Liver (tissue), 9 donors: ENCODE data around the gene KCNK18. TPM values are rescaled to one million over a fixed set of nuclear protein-coding genes. Genes with fewer than 3 reads are reported as not detected.

ENCODE experiments used
- DNase-seq: peaks from one replicate; pipeline ENCODE4 v3.0.0-alpha.2; 2017; ENCODE audit warnings: low spot score
- H3K27ac ChIP-seq, 2 donors: one replicate each; pipeline ENCODE4 v1.7.0; 2013; ENCODE audit warnings: inconsistent platforms in 2 of 2, low read length in 2 of 2, control low read depth in 1 of 2, low read depth in 1 of 2, mild to moderate bottlenecking in 1 of 2
- H3K27me3 ChIP-seq, 4 donors: one replicate each; pipeline versions ENCODE4 v1.6.1 to v1.7.0; 2013; ENCODE audit warnings: low read length in 3 of 4, inconsistent platforms in 1 of 4, mild to moderate bottlenecking in 1 of 4, moderate library complexity in 1 of 4; ENCODE audit not compliant: control insufficient read depth in 4 of 4, insufficient read depth in 4 of 4
- H3K36me3 ChIP-seq, 4 donors: one replicate each; pipeline versions ENCODE4 v1.6.1 to v1.7.0; 2013; ENCODE audit warnings: low read length in 3 of 4, mild to moderate bottlenecking in 3 of 4, low read depth in 1 of 4, moderate library complexity in 1 of 4; ENCODE audit not compliant: control insufficient read depth in 4 of 4, insufficient read depth in 3 of 4
- H3K4me1 ChIP-seq, 4 donors: one replicate each; pipeline versions ENCODE4 v1.6.1 to v1.7.0; 2013; ENCODE audit warnings: low read length in 3 of 4, mild to moderate bottlenecking in 3 of 4, moderate library complexity in 1 of 4; ENCODE audit not compliant: control insufficient read depth in 4 of 4, insufficient read depth in 4 of 4
- H3K4me3 ChIP-seq, 3 donors: one replicate each; pipeline versions ENCODE4 v1.6.1 to v1.7.0; 2013; ENCODE audit warnings: low read length in 3 of 3, control low read depth in 1 of 3, low read depth in 1 of 3, mild to moderate bottlenecking in 1 of 3
- H3K9ac ChIP-seq, 2 donors: one replicate each; pipeline ENCODE4 v1.7.0; 2013; ENCODE audit warnings: low read length in 2 of 2, mild to moderate bottlenecking in 2 of 2, moderate library complexity in 2 of 2, control low read depth in 1 of 2, low read depth in 1 of 2
- H3K9me3 ChIP-seq, 4 donors: one replicate each; pipeline versions ENCODE4 v1.6.1 to v1.7.0; 2013; ENCODE audit warnings: low read length in 3 of 4; ENCODE audit not compliant: control insufficient read depth in 4 of 4
- EGR1 ChIP-seq, 2 donors: IDR thresholded peaks; 2 replicates each; pipeline ENCODE4 v1.6.1; 2016 to 2018; ENCODE audit warnings: antibody characterized with exemption in 2 of 2, low read depth in 2 of 2
- FOXA1 ChIP-seq: IDR thresholded peaks from 2 replicates; pipeline ENCODE4 v1.6.1; 2016; ENCODE audit warnings: antibody characterized with exemption
- FOXA2 ChIP-seq: IDR thresholded peaks from 2 replicates; pipeline ENCODE4 v1.6.1; 2016; ENCODE audit warnings: antibody characterized with exemption
- GABPA ChIP-seq, 2 donors: IDR thresholded peaks in 1 of 2; conservative IDR thresholded peaks in 1 of 2; 2 replicates each; pipeline ENCODE4 v1.6.1; 2016; ENCODE audit warnings: antibody characterized with exemption in 2 of 2, mild to moderate bottlenecking in 1 of 2, moderate library complexity in 1 of 2
- HNF4A ChIP-seq, 2 donors: conservative IDR thresholded peaks; 2 replicates each; pipeline ENCODE4 v1.6.1; 2016; ENCODE audit warnings: antibody characterized with exemption in 2 of 2, mild to moderate bottlenecking in 2 of 2
- HNF4G ChIP-seq: IDR thresholded peaks from 2 replicates; pipeline ENCODE4 v1.6.1; 2016; ENCODE audit warnings: antibody characterized with exemption
- JUND ChIP-seq, 2 donors: IDR thresholded peaks; 2 replicates each; pipeline ENCODE4 v1.6.1; 2016; ENCODE audit warnings: antibody characterized with exemption in 2 of 2
- NR2F2 ChIP-seq: IDR thresholded peaks from 2 replicates; pipeline ENCODE4 v1.6.1; 2016; ENCODE audit warnings: antibody characterized with exemption
- RAD21 ChIP-seq, 2 donors: IDR thresholded peaks; 2 replicates each; pipeline ENCODE4 v1.6.1; 2016; ENCODE audit warnings: antibody characterized with exemption in 2 of 2, mild to moderate bottlenecking in 2 of 2
- RXRA ChIP-seq, 2 donors: IDR thresholded peaks; 2 replicates each; pipeline ENCODE4 v1.6.1; 2017 to 2018; ENCODE audit warnings: antibody characterized with exemption in 2 of 2, mild to moderate bottlenecking in 1 of 2
- SP1 ChIP-seq: IDR thresholded peaks from 2 replicates; pipeline ENCODE4 v1.6.1; 2018; ENCODE audit warnings: antibody characterized with exemption, mild to moderate bottlenecking
- TAF1 ChIP-seq: conservative IDR thresholded peaks from 2 replicates; pipeline ENCODE4 v1.6.1; 2016; ENCODE audit warnings: antibody characterized with exemption, mild to moderate bottlenecking
- YY1 ChIP-seq: IDR thresholded peaks from 2 replicates; pipeline ENCODE4 v1.6.1; 2016; ENCODE audit warnings: antibody characterized with exemption, mild to moderate bottlenecking
- WGBS: extraction: QIAGEN DNeasy Blood & Tissue Kit; methylation state at CpG from one replicate; pipeline ENCODE4 v1.1.7; 2013; 5-methylcytosine and 5-hydroxymethylcytosine counted together
- polyA plus RNA-seq, 2 donors: library from polyadenylated mRNA; stranded (reverse) in 1 of 2; unstranded in 1 of 2; fragments of 200-250 nt in 1 of 2; fragments of >200 nt in 1 of 2; fragmentation: Nextera tagmentation in 1 of 2; extraction: Ambion mirVana in 1 of 2; gene quantifications; one replicate each; pipeline versions ENCODE4 v1.2.1 to v1.2.3, GENCODE V29; 2013 to 2015
- total RNA-seq, 2 donors: library from RNA; depleted of rRNA; stranded (reverse); fragments of >200 nt; gene quantifications; one replicate each; pipeline ENCODE4 v1.2.3, GENCODE V29; 2014
- TF ChIP-seq, protein P1 (sequence below): IDR thresholded peaks from 2 replicates; pipeline ENCODE4 v1.6.1; 2016; ENCODE audit warnings: antibody characterized with exemption, mild to moderate bottlenecking
- TF ChIP-seq, protein P2 (sequence below): IDR thresholded peaks from 2 replicates; pipeline ENCODE4 v1.6.1; 2016; ENCODE audit warnings: antibody characterized with exemption
- TF ChIP-seq, protein P3 (sequence below): IDR thresholded peaks from 2 replicates; pipeline ENCODE4 v1.6.1; 2016; ENCODE audit warnings: antibody characterized with exemption
- TF ChIP-seq, protein P4 (sequence below): fragments of 150-350 bp; IDR thresholded peaks from 2 replicates; pipeline ENCODE4 v1.5.1; 2017; ENCODE audit warnings: improper control_type of control experiment, low read depth, low read length; ENCODE audit not compliant: missing input control
- donor health status: healthy.
- donor health status: healthy.
- donor health status: healthy.
- donor health status: healthy.
- donor health status: healthy.

Gene KCNK18
- total and polyA plus RNA-seq, 4 donors, result not detected

DNA sequence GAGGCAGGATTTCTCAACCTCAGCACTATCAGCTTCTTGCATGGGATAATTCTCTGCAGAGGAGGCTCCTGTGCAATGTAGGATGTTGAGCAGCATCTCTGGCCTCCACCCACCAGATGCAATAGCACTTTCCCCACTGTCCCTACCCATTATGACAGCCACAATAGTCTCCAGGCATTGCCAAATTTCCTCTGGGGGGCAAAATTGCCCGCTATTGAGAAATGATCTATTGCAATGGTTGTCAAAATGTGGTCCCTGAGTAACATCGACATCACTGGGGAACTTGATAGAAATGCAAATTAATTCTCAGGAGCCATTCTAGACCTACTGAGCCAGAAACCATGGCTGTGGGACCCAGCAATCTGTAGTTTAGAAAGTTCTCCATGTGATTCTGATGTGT is 7.0 kb downstream of the KCNK18 start (continued):
- TF ChIP-seq FOXA1 (no peak), HNF4A (conservative IDR thresholded peaks at IDR 0.05) (no peak), RXRA (IDR thresholded peaks at IDR 0.05) (no peak), HNF4G (no peak), FOXA2 (no peak)

DNA sequence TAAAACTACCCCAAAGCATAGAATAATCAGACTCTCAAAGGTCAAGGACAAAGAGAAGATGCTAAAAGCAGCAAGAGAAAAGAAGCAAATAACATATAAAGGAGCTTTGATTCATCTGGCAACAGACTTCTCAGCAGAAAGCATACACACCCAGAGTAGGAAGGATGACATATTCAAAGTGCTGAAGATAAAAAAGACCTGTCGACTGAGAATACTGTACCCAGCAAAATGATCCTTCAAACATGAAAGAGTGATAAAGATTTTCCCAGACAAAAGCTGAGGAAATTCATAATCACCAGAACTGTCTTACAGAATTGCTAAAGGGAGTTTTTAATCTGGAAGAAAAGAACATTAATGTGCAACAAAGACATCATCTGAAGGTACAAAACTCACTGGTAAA is 14.9 kb downstream of the KCNK18 start:
- peaks cover 5 to 10% (median 7%) of the 10 kb centered on the region in 4 donors for H3K4me1 ChIP-seq
- 86% methylated on average over 1 of the region's 1 CpG for WGBS
- peaks cover 0 to 4% (median 2%) of the 10 kb centered on the region in 4 donors for H3K27me3 ChIP-seq
- DNase-seq, result no peak
- no peak overlapping the region for H3K27ac ChIP-seq
- H3K4me3 ChIP-seq, result no peak overlapping the region
- TF ChIP-seq TAF1 (no peak), RXRA (IDR thresholded peaks at IDR 0.05) (no peak), FOXA2 (no peak), SP1 (no peak), EGR1 (IDR thresholded peaks at IDR 0.05; ENCODE audit: low read depth in 2 of 2) (no peak), HNF4G (no peak), GABPA (IDR thresholded peaks at IDR 0.05 in 1 of 2, conservative IDR thresholded peaks at IDR 0.05 in 1 of 2) (no peak), RAD21 (IDR thresholded peaks at IDR 0.05) (no peak), YY1 (no peak), JUND (IDR thresholded peaks at IDR 0.05) (no peak)
- TF ChIP-seq, protein P1, sequence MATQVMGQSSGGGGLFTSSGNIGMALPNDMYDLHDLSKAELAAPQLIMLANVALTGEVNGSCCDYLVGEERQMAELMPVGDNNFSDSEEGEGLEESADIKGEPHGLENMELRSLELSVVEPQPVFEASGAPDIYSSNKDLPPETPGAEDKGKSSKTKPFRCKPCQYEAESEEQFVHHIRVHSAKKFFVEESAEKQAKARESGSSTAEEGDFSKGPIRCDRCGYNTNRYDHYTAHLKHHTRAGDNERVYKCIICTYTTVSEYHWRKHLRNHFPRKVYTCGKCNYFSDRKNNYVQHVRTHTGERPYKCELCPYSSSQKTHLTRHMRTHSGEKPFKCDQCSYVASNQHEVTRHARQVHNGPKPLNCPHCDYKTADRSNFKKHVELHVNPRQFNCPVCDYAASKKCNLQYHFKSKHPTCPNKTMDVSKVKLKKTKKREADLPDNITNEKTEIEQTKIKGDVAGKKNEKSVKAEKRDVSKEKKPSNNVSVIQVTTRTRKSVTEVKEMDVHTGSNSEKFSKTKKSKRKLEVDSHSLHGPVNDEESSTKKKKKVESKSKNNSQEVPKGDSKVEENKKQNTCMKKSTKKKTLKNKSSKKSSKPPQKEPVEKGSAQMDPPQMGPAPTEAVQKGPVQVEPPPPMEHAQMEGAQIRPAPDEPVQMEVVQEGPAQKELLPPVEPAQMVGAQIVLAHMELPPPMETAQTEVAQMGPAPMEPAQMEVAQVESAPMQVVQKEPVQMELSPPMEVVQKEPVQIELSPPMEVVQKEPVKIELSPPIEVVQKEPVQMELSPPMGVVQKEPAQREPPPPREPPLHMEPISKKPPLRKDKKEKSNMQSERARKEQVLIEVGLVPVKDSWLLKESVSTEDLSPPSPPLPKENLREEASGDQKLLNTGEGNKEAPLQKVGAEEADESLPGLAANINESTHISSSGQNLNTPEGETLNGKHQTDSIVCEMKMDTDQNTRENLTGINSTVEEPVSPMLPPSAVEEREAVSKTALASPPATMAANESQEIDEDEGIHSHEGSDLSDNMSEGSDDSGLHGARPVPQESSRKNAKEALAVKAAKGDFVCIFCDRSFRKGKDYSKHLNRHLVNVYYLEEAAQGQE, result no peak
- TF ChIP-seq, protein P2, sequence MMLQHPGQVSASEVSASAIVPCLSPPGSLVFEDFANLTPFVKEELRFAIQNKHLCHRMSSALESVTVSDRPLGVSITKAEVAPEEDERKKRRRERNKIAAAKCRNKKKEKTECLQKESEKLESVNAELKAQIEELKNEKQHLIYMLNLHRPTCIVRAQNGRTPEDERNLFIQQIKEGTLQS, result no peak
- H3K36me3 ChIP-seq, result no peaks in the 10 kb centered on the region
- H3K9me3 ChIP-seq, result peaks cover 0 to 5% (median 4%) of the 10 kb centered on the region in 4 donors
- H3K9ac ChIP-seq, result no peak overlapping the region

DNA sequence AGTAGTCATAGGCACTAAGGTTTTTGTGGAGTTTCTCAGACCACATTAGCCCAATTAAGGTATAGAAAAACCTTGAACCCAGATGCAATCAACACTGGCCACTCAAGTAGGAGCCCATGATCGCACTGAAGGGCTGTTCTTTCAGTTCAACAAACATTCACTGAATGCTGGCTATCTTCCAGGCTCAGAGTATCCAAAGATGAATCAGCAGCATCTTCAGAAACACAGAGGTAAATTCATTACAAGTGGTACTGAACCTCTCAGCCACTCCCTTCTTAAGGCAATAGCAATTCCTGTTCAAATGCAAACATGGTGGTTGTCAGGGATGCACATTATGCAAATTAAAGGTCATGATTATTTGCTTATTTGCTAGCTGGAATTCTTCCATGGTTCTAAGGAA is 17.1 kb downstream of the KCNK18 start:
- TF ChIP-seq TAF1 (no peak), EGR1 (IDR thresholded peaks at IDR 0.05; ENCODE audit: low read depth in 2 of 2) (no peak), JUND (IDR thresholded peaks at IDR 0.05) (no peak), RXRA (IDR thresholded peaks at IDR 0.05) (no peak), FOXA1 (no peak), NR2F2 (no peak), HNF4A (conservative IDR thresholded peaks at IDR 0.05) (no peak)
- TF ChIP-seq, protein P1, result no peak
- TF ChIP-seq, protein P3, sequence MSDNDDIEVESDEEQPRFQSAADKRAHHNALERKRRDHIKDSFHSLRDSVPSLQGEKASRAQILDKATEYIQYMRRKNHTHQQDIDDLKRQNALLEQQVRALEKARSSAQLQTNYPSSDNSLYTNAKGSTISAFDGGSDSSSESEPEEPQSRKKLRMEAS, result no peak
- TF ChIP-seq, protein P4, sequence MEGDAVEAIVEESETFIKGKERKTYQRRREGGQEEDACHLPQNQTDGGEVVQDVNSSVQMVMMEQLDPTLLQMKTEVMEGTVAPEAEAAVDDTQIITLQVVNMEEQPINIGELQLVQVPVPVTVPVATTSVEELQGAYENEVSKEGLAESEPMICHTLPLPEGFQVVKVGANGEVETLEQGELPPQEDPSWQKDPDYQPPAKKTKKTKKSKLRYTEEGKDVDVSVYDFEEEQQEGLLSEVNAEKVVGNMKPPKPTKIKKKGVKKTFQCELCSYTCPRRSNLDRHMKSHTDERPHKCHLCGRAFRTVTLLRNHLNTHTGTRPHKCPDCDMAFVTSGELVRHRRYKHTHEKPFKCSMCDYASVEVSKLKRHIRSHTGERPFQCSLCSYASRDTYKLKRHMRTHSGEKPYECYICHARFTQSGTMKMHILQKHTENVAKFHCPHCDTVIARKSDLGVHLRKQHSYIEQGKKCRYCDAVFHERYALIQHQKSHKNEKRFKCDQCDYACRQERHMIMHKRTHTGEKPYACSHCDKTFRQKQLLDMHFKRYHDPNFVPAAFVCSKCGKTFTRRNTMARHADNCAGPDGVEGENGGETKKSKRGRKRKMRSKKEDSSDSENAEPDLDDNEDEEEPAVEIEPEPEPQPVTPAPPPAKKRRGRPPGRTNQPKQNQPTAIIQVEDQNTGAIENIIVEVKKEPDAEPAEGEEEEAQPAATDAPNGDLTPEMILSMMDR, result no peak
- H3K9me3 ChIP-seq, result peaks cover 0 to 5% (median 4%) of the 10 kb centered on the region in 4 donors
- H3K9ac ChIP-seq, result no peak overlapping the region
- WGBS, result 80% methylated on average over 1 of the region's 1 CpG
- H3K27me3 ChIP-seq, result peaks cover 0 to 4% (median 2%) of the 10 kb centered on the region in 4 donors
- no peak overlapping the region for H3K4me3 ChIP-seq
- DNase-seq, result no peak
- no peak overlapping the region for H3K27ac ChIP-seq
- H3K4me1 ChIP-seq, result peaks cover 6 to 13% (median 9%) of the 10 kb centered on the region in 4 donors
- no peaks in the 10 kb centered on the region for H3K36me3 ChIP-seq
